ENCODE data around the gene RIN3. TPM values are rescaled to one million over a fixed set of nuclear protein-coding genes. Genes with fewer than 3 reads are reported as not detected.

The RIN3 gene
- total and polyA plus RNA-seq, 2 of the 4 experiments (the other 2 are of a cell fraction), result 2.5 to 11.1 TPM

- H4K20me1 ChIP-seq (ENCODE audit: insufficient read depth, low read length), result no peaks in the 10 kb centered on the region
- H2AK5ac ChIP-seq (ENCODE audit: low read depth, low read length), result peak overlapping the region; percentile 92; the same call in 1 of the 2 replicates
- H2BK5ac ChIP-seq (ENCODE audit: low read depth, low read length, poor library complexity, severe bottlenecking), result peak overlapping the region; percentile 17
- H4K91ac ChIP-seq (ENCODE audit: insufficient read depth, low read depth, low read length), result 0 out of 2 replicates have a peak overlapping the region, but pooled peaks have one; percentile 13
- in situ Hi-C loops (cut with MboI; ENCODE audit: low sequenced_read_pairs) (no loop called here), intact Hi-C loops (cut with micrococcal nuclease) (no loop called here), dilution Hi-C loops (cut with HindIII; ENCODE audit: low sequenced_read_pairs, unreplicated experiment) (no loop called here)
- peak overlapping the region; percentile 14; the same call in 1 of the 2 replicates for H3K4ac ChIP-seq (ENCODE audit: low read depth, low read length)
- CTCF ChIA-PET, result interaction anchor here (1.3 to 3.9 kb wide), 2 partner anchors 11 to 31 kb away, joined by 3 to 15 read pairs; no protein-coding TSS in a partner anchor
- POLR2A ChIA-PET (ENCODE audit: unreplicated experiment), result interaction anchor here (0.6 kb wide), 1 partner anchor 143 kb away, joined by 6 read pairs; no protein-coding TSS in a partner anchor
- no peak overlapping the region for H3K4me2 ChIP-seq (ENCODE audit: low read depth, low read length)
- ATAC-seq (ENCODE audit: low read depth) (peak; percentile 57), DNase-seq (peak; percentile 75)
- H3K56ac ChIP-seq (ENCODE audit: extremely low read depth, insufficient read depth, low read length), result no peak overlapping the region
- H3K9me3 ChIP-seq (ENCODE audit: control insufficient read depth, insufficient read depth, low read length), result no peaks in the 10 kb centered on the region
- peak overlapping the region; percentile 77 for H2AFZ ChIP-seq (replicated peaks; ENCODE audit: low read length, poor library complexity)
- no peaks in the 10 kb centered on the region for H3K79me1 ChIP-seq (ENCODE audit: low read depth in 1 of 2, low read length in 2 of 2)
- H4K8ac ChIP-seq (ENCODE audit: low read depth in 2 of 2, low read length in 2 of 2), result peak overlapping the region in 1 of 2 experiments; percentile 36; a peak in 1 of 4 replicates
- no peaks in the 10 kb centered on the region for H3K36me3 ChIP-seq (ENCODE audit: control insufficient read depth, insufficient read depth, low read length)
- H3K4me1 ChIP-seq (ENCODE audit: control insufficient read depth, insufficient read depth, low read length), result peaks cover 11% of the 10 kb centered on the region
- H2BK15ac ChIP-seq (ENCODE audit: low read depth, low read length), result peak overlapping the region; percentile 77; the same call in 2 of the 3 replicates
- no TSS peak for BruUV-seq (replicated peaks)
- H2AK9ac ChIP-seq (replicated peaks; ENCODE audit: low read depth, low read length, poor library complexity), result peak overlapping the region; percentile 60
- peak overlapping the region; percentile 88 for H2BK20ac ChIP-seq (ENCODE audit: low read depth, low read length)
- H3K27ac ChIP-seq (ENCODE audit: insufficient read depth, low read length), result peak overlapping the region; percentile 24; the same call in 1 of the 2 replicates
- H4K5ac ChIP-seq (ENCODE audit: low read depth, low read length), result no peak overlapping the region
- no peaks in the 10 kb centered on the region for H3K27me3 ChIP-seq (ENCODE audit: control insufficient read depth, insufficient read depth, low read length)
- H3K23ac ChIP-seq (ENCODE audit: low read depth, low read length), result peak overlapping the region; percentile 1; the same call in 1 of the 2 replicates
- H2BK120ac ChIP-seq (ENCODE audit: low read depth, low read length), result peak overlapping the region; percentile 85; the same call in 1 of the 2 replicates
- H3K9me1 ChIP-seq (ENCODE audit: insufficient read depth, low read length), result peaks cover 3% of the 10 kb centered on the region; the same call in 1 of the 2 replicates
- no peak overlapping the region for H3K9ac ChIP-seq (ENCODE audit: low read depth, low read length)
- no peak overlapping the region for H3K4me3 ChIP-seq (ENCODE audit: insufficient read depth, low read depth, low read length)
- peak overlapping the region; percentile 49 for H3K18ac ChIP-seq (ENCODE audit: low read depth, low read length)
- 65% methylated on average over 6 of the region's 9 CpGs; no CpG with 5 or more reads in 1 of the 2 experiments for WGBS, 2 experiments (ENCODE audit: extremely low coverage in 2 of 2, insufficient read length in 1 of 2)
- peak overlapping the region; percentile 61; the same call in 1 of the 2 replicates for H3K14ac ChIP-seq (replicated peaks; ENCODE audit: low read depth, low read length)
- TF ChIP-seq CEBPB (IDR thresholded peaks at IDR 0.05; ENCODE audit: low read depth, low read length) (peak; percentile 78), CHD1 (IDR thresholded peaks at IDR 0.05; ENCODE audit: low read depth, low read length) (no peak), NFE2L2 (IDR thresholded peaks at IDR 0.05; ENCODE audit: low read depth, low read length) (no peak), RAD21 (IDR thresholded peaks at IDR 0.05; ENCODE audit: low read length) (no peak), ELK1 (IDR thresholded peaks at IDR 0.05; ENCODE audit: borderline replicate concordance, low read depth, low read length) (no peak), BHLHE40 (IDR thresholded peaks at IDR 0.05; ENCODE audit: low read depth, low read length) (no peak), POLR2A (IDR thresholded peaks at IDR 0.05; ENCODE audit: low read depth, low read length) (no peak), RCOR1 (IDR thresholded peaks at IDR 0.05; ENCODE audit: insufficient replicate concordance, low read length) (no peak), CTCF (conservative IDR thresholded peaks at IDR 0.05; ENCODE audit: low read depth, low read length) (no peak), FOS (IDR thresholded peaks at IDR 0.05; ENCODE audit: low read depth, low read length) (peak; percentile 10; the same call in 1 of the 2 replicates), MAZ (IDR thresholded peaks at IDR 0.05; ENCODE audit: borderline replicate concordance, low read depth, low read length) (no peak), MXI1 (IDR thresholded peaks at IDR 0.05; ENCODE audit: borderline replicate concordance, low read depth, low read length) (no peak)
- TF ChIP-seq, protein P1, sequence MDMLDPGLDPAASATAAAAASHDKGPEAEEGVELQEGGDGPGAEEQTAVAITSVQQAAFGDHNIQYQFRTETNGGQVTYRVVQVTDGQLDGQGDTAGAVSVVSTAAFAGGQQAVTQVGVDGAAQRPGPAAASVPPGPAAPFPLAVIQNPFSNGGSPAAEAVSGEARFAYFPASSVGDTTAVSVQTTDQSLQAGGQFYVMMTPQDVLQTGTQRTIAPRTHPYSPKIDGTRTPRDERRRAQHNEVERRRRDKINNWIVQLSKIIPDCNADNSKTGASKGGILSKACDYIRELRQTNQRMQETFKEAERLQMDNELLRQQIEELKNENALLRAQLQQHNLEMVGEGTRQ (IDR thresholded peaks at IDR 0.05; ENCODE audit: low read depth, low read length), result no peak
Measured at GRCh38 chr14:92473261-92473968, 40.2 kb upstream of the RIN3 start.
